ENCODE results near the gene REC8.

Gene REC8

GRCh38 chr14:24151404-24152080, 20.3 kb upstream of the REC8 start:
- no peak for TF ChIP-seq POLR2AphosphoS5 (IDR thresholded peaks at IDR 0.05; ENCODE audit: low read depth)
- TF ChIP-seq, protein P1, sequence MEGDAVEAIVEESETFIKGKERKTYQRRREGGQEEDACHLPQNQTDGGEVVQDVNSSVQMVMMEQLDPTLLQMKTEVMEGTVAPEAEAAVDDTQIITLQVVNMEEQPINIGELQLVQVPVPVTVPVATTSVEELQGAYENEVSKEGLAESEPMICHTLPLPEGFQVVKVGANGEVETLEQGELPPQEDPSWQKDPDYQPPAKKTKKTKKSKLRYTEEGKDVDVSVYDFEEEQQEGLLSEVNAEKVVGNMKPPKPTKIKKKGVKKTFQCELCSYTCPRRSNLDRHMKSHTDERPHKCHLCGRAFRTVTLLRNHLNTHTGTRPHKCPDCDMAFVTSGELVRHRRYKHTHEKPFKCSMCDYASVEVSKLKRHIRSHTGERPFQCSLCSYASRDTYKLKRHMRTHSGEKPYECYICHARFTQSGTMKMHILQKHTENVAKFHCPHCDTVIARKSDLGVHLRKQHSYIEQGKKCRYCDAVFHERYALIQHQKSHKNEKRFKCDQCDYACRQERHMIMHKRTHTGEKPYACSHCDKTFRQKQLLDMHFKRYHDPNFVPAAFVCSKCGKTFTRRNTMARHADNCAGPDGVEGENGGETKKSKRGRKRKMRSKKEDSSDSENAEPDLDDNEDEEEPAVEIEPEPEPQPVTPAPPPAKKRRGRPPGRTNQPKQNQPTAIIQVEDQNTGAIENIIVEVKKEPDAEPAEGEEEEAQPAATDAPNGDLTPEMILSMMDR (IDR thresholded peaks at IDR 0.05; ENCODE audit: insufficient read depth, low read length), result no peak
- no peak for TF ChIP-seq SPI1 (IDR thresholded peaks at IDR 0.05; ENCODE audit: borderline replicate concordance, low read depth)
- no peak for TF ChIP-seq GABPA (IDR thresholded peaks at IDR 0.05; ENCODE audit: low read depth)
- no peak for TF ChIP-seq REST (IDR thresholded peaks at IDR 0.05; ENCODE audit: insufficient replicate concordance, low read depth)
- Histone ChIP-seq H3K4me3 (replicated peaks; ENCODE audit: insufficient read depth, low read length) (no peak overlapping the region), H3K27me3 (ENCODE audit: insufficient read depth, poor library complexity, severe bottlenecking) (no peaks in the 10 kb centered on the region), H3K27ac (replicated peaks) (no peak overlapping the region)
- DNase-seq (ENCODE audit: low read depth in 1 of 2, low spot score in 1 of 2), result no peak

- TF ChIP-seq GABPA (IDR thresholded peaks at IDR 0.05; ENCODE audit: low read depth) (no peak), REST (IDR thresholded peaks at IDR 0.05; ENCODE audit: insufficient replicate concordance, low read depth) (no peak), SPI1 (IDR thresholded peaks at IDR 0.05; ENCODE audit: borderline replicate concordance, low read depth) (no peak), POLR2AphosphoS5 (IDR thresholded peaks at IDR 0.05; ENCODE audit: low read depth) (no peak)
- TF ChIP-seq, protein P1 (IDR thresholded peaks at IDR 0.05; ENCODE audit: insufficient read depth, low read length), result no peak
- H3K27ac ChIP-seq (replicated peaks), result no peak overlapping the region
- H3K4me3 ChIP-seq (replicated peaks; ENCODE audit: insufficient read depth, low read length), result no peak overlapping the region
- no peak for DNase-seq (ENCODE audit: low read depth in 1 of 2, low spot score in 1 of 2)
- H3K27me3 ChIP-seq (ENCODE audit: insufficient read depth, poor library complexity, severe bottlenecking), result no peaks in the 10 kb centered on the region
These were observed 16.8 kb upstream of the REC8 start for GRCh38 chr14:24155100-24155499.

DNA sequence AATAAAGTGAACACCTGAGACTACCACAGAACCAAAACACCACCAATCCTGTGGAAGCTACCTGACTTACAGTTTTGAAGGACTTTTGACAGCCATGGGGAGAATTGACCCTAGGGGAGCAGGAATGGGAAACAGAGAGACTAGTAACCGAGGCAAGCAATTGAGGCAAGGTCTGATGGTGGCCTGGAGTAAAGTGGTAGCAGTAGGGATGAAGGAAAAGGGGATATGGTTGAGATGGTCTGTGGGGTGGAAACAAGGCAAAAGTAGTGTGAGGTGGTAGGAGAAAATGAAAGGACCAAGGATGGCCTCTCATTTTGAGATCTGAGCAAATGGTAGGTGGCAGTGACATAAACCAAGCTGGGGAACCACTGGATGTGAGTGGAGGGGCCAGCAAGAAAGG, 15.0 kb upstream of the REC8 start:
- H3K27ac ChIP-seq (replicated peaks), result no peak overlapping the region
- no peak for DNase-seq (ENCODE audit: low read depth in 1 of 2, low spot score in 1 of 2)

More for the DNA sequence above, 15.0 kb upstream of the REC8 start:
- Histone ChIP-seq H3K27me3 (ENCODE audit: insufficient read depth, poor library complexity, severe bottlenecking) (no peaks in the 10 kb centered on the region), H3K4me3 (replicated peaks; ENCODE audit: insufficient read depth, low read length) (no peak overlapping the region)
- TF ChIP-seq, protein P1 (IDR thresholded peaks at IDR 0.05; ENCODE audit: insufficient read depth, low read length), result no peak
- TF ChIP-seq SPI1 (IDR thresholded peaks at IDR 0.05; ENCODE audit: borderline replicate concordance, low read depth) (no peak), REST (IDR thresholded peaks at IDR 0.05; ENCODE audit: insufficient replicate concordance, low read depth) (no peak), GABPA (IDR thresholded peaks at IDR 0.05; ENCODE audit: low read depth) (no peak), POLR2AphosphoS5 (IDR thresholded peaks at IDR 0.05; ENCODE audit: low read depth) (no peak)

Data from HL-60 (cell line).